ENCODE results near the gene ALDH3B1.

Gene ALDH3B1

DNA sequence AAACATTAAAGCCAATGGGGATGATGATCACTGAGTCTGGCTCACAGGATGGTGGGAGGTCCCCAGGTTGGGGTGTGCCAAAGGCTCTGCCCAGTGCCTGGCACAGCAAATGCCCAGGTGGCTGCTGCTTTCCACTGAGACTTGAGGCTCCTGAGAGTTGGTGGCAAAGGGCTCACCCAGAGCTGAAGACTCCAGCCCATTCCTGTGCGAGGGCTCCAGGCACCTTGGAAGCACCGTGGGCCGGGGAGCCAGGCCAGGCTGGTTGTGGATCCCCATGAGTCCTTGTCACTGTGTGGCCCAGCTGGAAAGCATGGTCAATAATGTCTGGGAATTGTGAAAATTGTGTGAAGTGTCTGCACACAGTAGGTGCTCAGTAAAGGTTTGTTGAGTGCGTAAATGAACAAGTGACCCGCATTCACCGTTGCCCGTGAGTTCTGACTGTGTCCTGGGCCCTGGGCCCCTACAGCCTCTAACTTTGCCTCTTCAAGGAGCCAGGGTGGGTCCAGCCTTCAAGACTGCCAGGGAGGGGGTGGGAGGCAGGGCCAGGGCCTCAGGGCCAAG lies 3.4 kb upstream of the ALDH3B1 start:
- Histone ChIP-seq H3K4me3 (no peak overlapping the region), H3K27ac (no peak overlapping the region)
- DNase-seq (ENCODE audit: low spot score), result no peak
- TF ChIP-seq, protein P1, sequence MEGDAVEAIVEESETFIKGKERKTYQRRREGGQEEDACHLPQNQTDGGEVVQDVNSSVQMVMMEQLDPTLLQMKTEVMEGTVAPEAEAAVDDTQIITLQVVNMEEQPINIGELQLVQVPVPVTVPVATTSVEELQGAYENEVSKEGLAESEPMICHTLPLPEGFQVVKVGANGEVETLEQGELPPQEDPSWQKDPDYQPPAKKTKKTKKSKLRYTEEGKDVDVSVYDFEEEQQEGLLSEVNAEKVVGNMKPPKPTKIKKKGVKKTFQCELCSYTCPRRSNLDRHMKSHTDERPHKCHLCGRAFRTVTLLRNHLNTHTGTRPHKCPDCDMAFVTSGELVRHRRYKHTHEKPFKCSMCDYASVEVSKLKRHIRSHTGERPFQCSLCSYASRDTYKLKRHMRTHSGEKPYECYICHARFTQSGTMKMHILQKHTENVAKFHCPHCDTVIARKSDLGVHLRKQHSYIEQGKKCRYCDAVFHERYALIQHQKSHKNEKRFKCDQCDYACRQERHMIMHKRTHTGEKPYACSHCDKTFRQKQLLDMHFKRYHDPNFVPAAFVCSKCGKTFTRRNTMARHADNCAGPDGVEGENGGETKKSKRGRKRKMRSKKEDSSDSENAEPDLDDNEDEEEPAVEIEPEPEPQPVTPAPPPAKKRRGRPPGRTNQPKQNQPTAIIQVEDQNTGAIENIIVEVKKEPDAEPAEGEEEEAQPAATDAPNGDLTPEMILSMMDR (IDR thresholded peaks at IDR 0.05), result no peak

DNA sequence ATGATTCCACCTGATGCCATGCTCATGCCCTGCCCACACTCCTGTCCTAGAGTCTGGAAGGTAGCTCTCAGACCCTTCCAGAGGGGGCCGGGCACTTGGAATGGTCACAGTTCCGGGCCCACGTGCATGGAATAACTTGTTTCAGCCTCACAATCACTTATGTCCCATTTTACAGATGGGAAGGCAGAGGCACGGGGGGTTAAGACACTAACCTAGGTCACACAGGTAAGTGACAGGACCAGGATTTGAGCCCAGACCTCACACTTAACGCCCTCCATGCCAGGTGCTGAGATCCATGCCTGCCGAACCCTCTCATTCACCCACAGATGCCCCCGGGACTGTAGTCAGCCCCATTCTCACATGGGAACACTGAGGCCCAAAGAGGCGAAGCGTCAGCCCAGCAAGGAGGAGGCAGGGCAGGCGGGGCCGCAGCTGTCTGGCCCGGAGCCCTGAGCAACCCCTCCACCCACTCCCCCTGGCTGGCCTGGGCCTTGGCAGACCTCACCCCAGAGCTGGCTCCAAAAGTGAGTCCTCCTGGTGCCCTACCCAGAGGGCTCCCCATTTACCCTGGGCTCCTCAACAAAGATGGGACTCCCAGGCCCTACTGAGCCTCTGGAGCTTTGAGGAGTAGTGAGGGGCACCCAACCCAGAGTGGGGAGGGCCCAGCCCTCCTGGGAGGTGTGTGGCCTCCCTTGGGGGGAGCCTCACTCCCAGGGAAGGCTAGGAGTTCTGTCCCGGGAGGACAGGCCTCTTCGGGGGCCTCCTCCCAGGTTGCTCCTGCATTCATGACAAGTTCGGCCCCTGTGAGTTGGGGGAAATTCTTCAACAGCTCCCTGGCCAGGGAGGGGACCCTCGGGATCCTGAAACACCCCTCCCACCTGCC lies 2.4 kb upstream of the ALDH3B1 start:
- no peak for DNase-seq (ENCODE audit: low spot score)
- TF ChIP-seq, protein P1 (IDR thresholded peaks at IDR 0.05), result no peak
- Histone ChIP-seq H3K4me3 (no peak overlapping the region), H3K27ac (peak overlapping the region in 1 of 2 donors; percentile 99)

DNA sequence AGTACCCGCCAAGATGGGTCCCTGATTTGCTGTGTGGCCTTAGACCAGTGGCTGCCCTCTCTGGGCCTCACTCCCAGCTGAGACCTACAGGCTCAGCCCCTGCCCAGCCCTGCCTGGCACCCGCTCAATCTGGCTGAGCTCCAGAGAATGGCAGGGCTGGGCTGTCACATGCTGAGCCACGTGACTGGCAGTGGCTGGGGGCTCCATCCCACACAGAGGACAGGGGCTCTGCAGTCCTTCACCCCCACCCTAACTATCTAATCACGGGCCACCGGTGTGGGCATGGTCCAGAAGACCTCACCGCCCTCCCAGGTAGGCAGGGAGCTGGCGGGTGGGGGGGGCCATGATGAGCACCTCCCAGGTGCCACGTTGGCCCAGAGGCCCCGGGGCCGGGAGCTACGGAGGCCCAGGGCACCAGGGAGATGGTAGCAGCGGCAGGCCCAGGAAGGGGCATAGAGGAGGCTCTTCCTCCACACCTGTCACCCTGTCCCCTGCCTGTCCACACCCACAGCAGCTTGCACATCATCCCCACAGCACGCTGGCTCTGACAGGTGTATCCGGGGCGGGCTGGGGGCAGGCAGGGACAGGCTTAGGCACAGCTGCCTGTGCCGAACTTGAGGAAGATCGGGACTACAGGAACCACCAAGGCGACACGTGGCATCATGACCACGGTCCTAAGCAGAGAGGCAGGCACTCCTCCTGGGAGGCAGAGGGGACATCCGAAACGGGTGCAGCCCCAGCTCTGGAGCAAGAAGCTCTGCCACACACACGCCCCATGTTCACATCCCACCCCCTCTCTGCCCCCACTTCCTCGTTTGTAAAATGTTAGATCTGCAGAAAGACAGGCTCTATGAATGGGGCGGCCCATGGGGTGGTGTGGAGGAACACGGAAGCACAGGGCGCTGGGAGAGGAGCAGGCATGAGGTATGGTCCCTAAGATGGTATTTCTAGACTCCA lies 1.5 kb upstream of the ALDH3B1 start:
- DNase-seq (ENCODE audit: low spot score), result no peak
- TF ChIP-seq, protein P1 (IDR thresholded peaks at IDR 0.05), result no peak
- H3K4me3 ChIP-seq, result no peak overlapping the region
- H3K27ac ChIP-seq, result peak overlapping the region; percentile 88 to 99

- H3K4me3 ChIP-seq, result peak overlapping the region; percentile 70
- H3K27ac ChIP-seq, result peak overlapping the region; percentile 88 to 99
- TF ChIP-seq, protein P1 (IDR thresholded peaks at IDR 0.05), result no peak
- no peak for DNase-seq (ENCODE audit: low spot score)
Observed at GRCh38 chr11:68009391-68010089, 587 bp upstream of the ALDH3B1 start.

DNA sequence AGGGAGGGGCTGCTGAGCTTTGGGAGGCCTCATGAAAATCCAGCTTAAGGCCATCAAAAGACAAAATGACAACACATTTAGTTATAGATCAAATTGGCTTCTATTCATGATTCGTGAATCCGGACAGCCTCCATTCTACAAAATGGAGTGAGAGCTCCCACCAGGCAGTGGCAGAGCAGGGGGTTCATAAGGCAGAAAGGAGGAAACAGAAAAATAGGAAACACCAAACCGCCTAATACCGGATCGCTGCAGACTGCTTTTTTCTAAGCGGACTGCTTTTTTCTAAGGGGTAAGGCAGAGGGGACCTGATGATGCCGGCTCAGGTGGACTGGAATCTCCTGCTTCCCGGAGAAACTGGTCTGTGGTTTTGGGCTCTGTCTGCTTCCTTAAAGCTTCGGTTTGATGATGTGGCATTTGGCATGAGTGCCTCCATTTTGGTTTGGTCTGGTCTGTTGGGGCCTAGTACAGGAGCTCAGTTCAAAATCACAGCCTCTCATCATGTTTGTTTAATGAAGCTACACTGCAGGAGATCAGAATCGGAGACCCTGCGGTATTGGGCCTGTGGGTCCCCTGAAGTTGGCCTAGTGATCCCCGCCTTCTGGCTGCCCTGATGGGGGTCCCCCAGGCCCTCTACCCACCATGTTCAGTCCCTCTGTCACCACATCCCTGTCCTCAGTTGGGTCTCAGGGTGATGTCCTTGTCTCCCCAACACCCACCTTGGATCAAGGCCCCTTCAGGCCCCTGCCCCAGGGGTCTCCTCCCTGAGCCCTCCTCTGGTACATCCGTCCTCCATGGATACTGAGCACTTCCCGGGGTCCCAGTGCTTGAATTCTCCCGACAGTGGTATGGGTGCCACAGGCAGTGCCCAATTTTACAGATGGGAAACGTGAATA lies 1.2 kb downstream of the ALDH3B1 start:
- peak overlapping the region; percentile 70 for H3K4me3 ChIP-seq
- DNase-seq (ENCODE audit: low spot score), result no peak
- TF ChIP-seq, protein P1 (IDR thresholded peaks at IDR 0.05), result no peak
- H3K27ac ChIP-seq, result peak overlapping the region; percentile 88 to 99

Data from coronary artery (tissue), 2 donors.